Keratinocyte (primary cell): ENCODE measurements around the gene FNTB. TPM values are rescaled to one million over a fixed set of nuclear protein-coding genes. Genes with fewer than 3 reads are reported as not detected.

Experiments used
- DNase-seq: peaks from one replicate; pipeline ENCODE4 v3.0.0-alpha.2; 2011; ENCODE audit warnings: low read depth, missing footprints, low spot score
- FAIRE-seq: peaks from 2 replicates; lab custom pipeline; 2011; peaks lifted over from hg19 to GRCh38; lab: Jason Lieb, UNC
- H2AFZ ChIP-seq: 2 replicates; pipeline ENCODE4 v1.6.0; 2012; ENCODE audit warnings: low read length, control low read depth, inconsistent platforms; ENCODE audit not compliant: control insufficient read depth
- H3K27ac ChIP-seq: 2 replicates; pipeline ENCODE4 v1.5.1; 2011; ENCODE audit warnings: low read length; ENCODE audit not compliant: control insufficient read depth, insufficient read depth
- H3K27me3 ChIP-seq: 3 replicates; pipeline ENCODE4 v1.6.0; 2011; ENCODE audit warnings: low read length; ENCODE audit not compliant: control insufficient read depth, insufficient read depth; ENCODE audit errors: extremely low read depth
- H3K36me3 ChIP-seq, 2 experiments: 2 replicates in 1 of 2; 3 replicates in 1 of 2; pipeline ENCODE4 v1.5.1; 2011; ENCODE audit warnings: low read length in 2 of 2, mild to moderate bottlenecking in 1 of 2; ENCODE audit not compliant: control insufficient read depth in 2 of 2, insufficient read depth in 2 of 2; ENCODE audit errors: extremely low read depth in 1 of 2
- H3K4me1 ChIP-seq: 3 replicates; pipeline ENCODE4 v1.5.1; 2011; ENCODE audit warnings: low read length; ENCODE audit not compliant: control insufficient read depth, insufficient read depth; ENCODE audit errors: extremely low read depth
- H3K4me2 ChIP-seq: 3 replicates; pipeline ENCODE4 v1.6.0; 2011; ENCODE audit warnings: low read depth, low read length; ENCODE audit not compliant: control insufficient read depth, insufficient read depth; ENCODE audit errors: extremely low read depth
- H3K4me3 ChIP-seq, 3 experiments: fragments of 200-600 bp in 1 of 3; sonication (generic) in 1 of 3; 2 replicates in 2 of 3; 3 replicates in 1 of 3; pipeline ENCODE4 v1.5.1; 2011 to 2016; ENCODE audit warnings: low read length in 3 of 3, mild to moderate bottlenecking in 3 of 3, control low read depth in 2 of 3, inconsistent platforms in 1 of 3, low read depth in 1 of 3, mixed read lengths in 1 of 3, mixed run types in 1 of 3, moderate library complexity in 1 of 3; ENCODE audit not compliant: control insufficient read depth in 2 of 3, insufficient read depth in 2 of 3; ENCODE audit errors: extremely low read depth in 1 of 3
- H3K79me2 ChIP-seq: 2 replicates; pipeline ENCODE4 v1.6.0; 2012; ENCODE audit warnings: low read length; ENCODE audit not compliant: control insufficient read depth, insufficient read depth
- H3K9ac ChIP-seq: 3 replicates; pipeline ENCODE4 v1.6.0; 2011; ENCODE audit warnings: low read length; ENCODE audit not compliant: control insufficient read depth, insufficient read depth; ENCODE audit errors: extremely low read depth
- H3K9me1 ChIP-seq: 3 replicates; pipeline ENCODE4 v1.6.0; 2011; ENCODE audit warnings: low read length; ENCODE audit not compliant: control insufficient read depth, insufficient read depth; ENCODE audit errors: extremely low read depth
- H3K9me3 ChIP-seq: 2 replicates; pipeline ENCODE4 v1.5.1; 2012; ENCODE audit warnings: low read depth, low read length; ENCODE audit not compliant: control insufficient read depth
- H4K20me1 ChIP-seq: 3 replicates; pipeline ENCODE4 v1.6.0; 2011; ENCODE audit warnings: low read length; ENCODE audit not compliant: control insufficient read depth, insufficient read depth; ENCODE audit errors: extremely low read depth
- EZH2 ChIP-seq: IDR thresholded peaks from one replicate; pipeline ENCODE4 v1.6.1; 2012; ENCODE audit warnings: inconsistent platforms, mild to moderate bottlenecking, low read length, moderate library complexity
- dilution Hi-C: fragments of 300-500 bp; cut with MboI; formaldehyde crosslinking; loops from one replicate; pipeline ENCODE4 v1.7.0; 2020; ENCODE audit warnings: low sequenced_read_pairs; ENCODE audit not compliant: extremely low pct_ligation_motif_present
- polyA plus RNA-seq, 5 experiments: library from polyadenylated mRNA; depleted of rRNA in 3 of 5; stranded (reverse) in 3 of 5; stranded (forward) in 1 of 5; unstranded in 1 of 5; fragments of >200 nt; gene quantifications; 1 replicate in 1 of 5; 2 replicates in 3 of 5; 3 replicates in 1 of 5; pipeline versions ENCODE4 v1.2.1 to v1.2.3, GENCODE V29; 2011 to 2012; ENCODE audit warnings: missing spikeins in 2 of 5, low read depth in 1 of 5, low replicate concordance in 1 of 5
- TF ChIP-seq, protein P1 (sequence below), 3 experiments: IDR thresholded peaks in 1 of 3; conservative IDR thresholded peaks in 1 of 3; optimal IDR thresholded peaks in 1 of 3; 2 replicates in 2 of 3; 3 replicates in 1 of 3; pipeline versions ENCODE3 to v1.5.1; 2011; ENCODE audit warnings: low read length in 3 of 3, mild to moderate bottlenecking in 3 of 3, moderate library complexity in 2 of 3, control low read depth in 1 of 3, inconsistent platforms in 1 of 3; ENCODE audit not compliant: insufficient read depth in 2 of 3; ENCODE audit errors: extremely low read depth in 1 of 3

Gene FNTB
- polyA plus RNA-seq, 1 donor (not counting 4 experiments of a cell fraction or from before 2014, with no cell fraction given): 10.1 TPM

DNA sequence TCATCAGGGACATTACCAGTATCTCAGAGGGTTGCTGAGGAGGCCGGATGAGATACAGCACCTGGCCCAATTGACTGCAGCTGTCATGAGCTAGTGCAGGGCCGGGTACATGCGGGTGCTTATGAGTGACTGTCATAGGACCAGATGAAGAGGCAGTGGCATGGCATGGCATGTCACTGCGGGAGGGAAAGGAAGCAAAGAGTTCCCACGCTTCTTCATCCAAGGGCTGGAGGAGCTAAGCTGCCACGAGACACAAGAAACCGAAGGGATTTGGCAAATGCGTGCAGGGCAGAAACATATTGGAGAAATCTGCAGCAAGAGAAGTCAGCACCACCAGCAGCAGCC, 33.4 kb upstream of the FNTB start:
- Histone ChIP-seq H3K79me2 (no peaks in the 10 kb centered on the region), H3K27me3 (no peaks in the 10 kb centered on the region), H3K9ac (no peak overlapping the region), H3K36me3 (no peaks in the 10 kb centered on the region), H3K4me1 (peaks cover 5% of the 10 kb centered on the region), H3K27ac (no peak overlapping the region), H3K9me3 (no peaks in the 10 kb centered on the region), H3K4me2 (no peak overlapping the region), H3K9me1 (no peaks in the 10 kb centered on the region), H2AFZ (no peak overlapping the region), H4K20me1 (no peaks in the 10 kb centered on the region), H3K4me3 (no peak overlapping the region)
- dilution Hi-C loops: no loop called here
- TF ChIP-seq EZH2: no peak
- TF ChIP-seq, protein P1, sequence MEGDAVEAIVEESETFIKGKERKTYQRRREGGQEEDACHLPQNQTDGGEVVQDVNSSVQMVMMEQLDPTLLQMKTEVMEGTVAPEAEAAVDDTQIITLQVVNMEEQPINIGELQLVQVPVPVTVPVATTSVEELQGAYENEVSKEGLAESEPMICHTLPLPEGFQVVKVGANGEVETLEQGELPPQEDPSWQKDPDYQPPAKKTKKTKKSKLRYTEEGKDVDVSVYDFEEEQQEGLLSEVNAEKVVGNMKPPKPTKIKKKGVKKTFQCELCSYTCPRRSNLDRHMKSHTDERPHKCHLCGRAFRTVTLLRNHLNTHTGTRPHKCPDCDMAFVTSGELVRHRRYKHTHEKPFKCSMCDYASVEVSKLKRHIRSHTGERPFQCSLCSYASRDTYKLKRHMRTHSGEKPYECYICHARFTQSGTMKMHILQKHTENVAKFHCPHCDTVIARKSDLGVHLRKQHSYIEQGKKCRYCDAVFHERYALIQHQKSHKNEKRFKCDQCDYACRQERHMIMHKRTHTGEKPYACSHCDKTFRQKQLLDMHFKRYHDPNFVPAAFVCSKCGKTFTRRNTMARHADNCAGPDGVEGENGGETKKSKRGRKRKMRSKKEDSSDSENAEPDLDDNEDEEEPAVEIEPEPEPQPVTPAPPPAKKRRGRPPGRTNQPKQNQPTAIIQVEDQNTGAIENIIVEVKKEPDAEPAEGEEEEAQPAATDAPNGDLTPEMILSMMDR (optimal IDR thresholded peaks at IDR 0.05 in 1 of 3, IDR thresholded peaks at IDR 0.05 in 1 of 3, conservative IDR thresholded peaks at IDR 0.05 in 1 of 3; ENCODE audit: extremely low read depth in 1 of 3, insufficient read depth in 2 of 3, low read length in 3 of 3): no peak
- FAIRE-seq (no peak), DNase-seq (no peak)

DNA sequence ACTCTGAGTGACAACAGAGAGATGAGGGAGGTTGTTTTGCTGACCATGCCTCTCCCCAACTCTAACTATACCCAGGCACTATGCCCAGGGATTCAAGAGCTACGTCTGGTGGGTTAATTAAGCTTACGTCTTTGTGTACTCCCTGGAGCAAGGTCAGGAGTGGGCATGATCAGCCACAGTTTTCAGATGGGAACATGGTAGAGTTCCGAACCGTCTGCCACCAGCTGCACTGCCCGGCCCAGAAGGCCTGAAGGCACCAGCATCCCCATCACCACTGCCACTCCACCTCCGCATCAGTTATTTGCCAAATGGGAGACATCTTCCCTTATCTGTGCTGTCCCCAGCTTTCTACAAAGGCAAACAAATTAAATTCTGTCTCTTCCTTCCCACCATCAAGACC, 33.0 kb upstream of the FNTB start:
- DNase-seq (no peak), FAIRE-seq (no peak)
- Histone ChIP-seq H3K9me1 (no peaks in the 10 kb centered on the region), H3K9ac (no peak overlapping the region), H3K4me3 (no peak overlapping the region), H3K79me2 (no peaks in the 10 kb centered on the region), H3K9me3 (no peaks in the 10 kb centered on the region), H3K36me3 (no peaks in the 10 kb centered on the region), H3K4me2 (no peak overlapping the region), H3K4me1 (peaks cover 5% of the 10 kb centered on the region), H3K27ac (no peak overlapping the region), H3K27me3 (no peaks in the 10 kb centered on the region), H2AFZ (no peak overlapping the region), H4K20me1 (no peaks in the 10 kb centered on the region)
- TF ChIP-seq, protein P1 (optimal IDR thresholded peaks at IDR 0.05 in 1 of 3, IDR thresholded peaks at IDR 0.05 in 1 of 3, conservative IDR thresholded peaks at IDR 0.05 in 1 of 3; ENCODE audit: extremely low read depth in 1 of 3, insufficient read depth in 2 of 3, low read length in 3 of 3): no peak
- TF ChIP-seq EZH2: no peak
- dilution Hi-C loops: no loop called here
